Spleen (tissue), 11 donors: ENCODE results near the gene EPB41L4A. TPM values are rescaled to one million over a fixed set of nuclear protein-coding genes. Genes with fewer than 3 reads are reported as not detected.

Experiments
- DNase-seq: peaks from one replicate; pipeline ENCODE4 v3.0.0-alpha.2; 2020
- H3K27ac ChIP-seq, 8 donors: fragments of 200-600 bp; sonication (generic) in 7 of 8; 1 replicate in 4 of 8; 2 replicates in 4 of 8; pipeline versions ENCODE4 v1.5.0 to v1.8.0; 2016 to 2021; ENCODE audit warnings: inconsistent platforms in 4 of 8, mild to moderate bottlenecking in 4 of 8, moderate library complexity in 1 of 8
- H3K27me3 ChIP-seq, 7 donors: fragments of 200-600 bp; sonication (generic) in 6 of 7; replicated peaks in 1 of 7; 1 replicate in 4 of 7; 2 replicates in 3 of 7; pipeline versions ENCODE4 v1.5.0 to v1.8.0; 2016 to 2021; ENCODE audit warnings: inconsistent platforms in 3 of 7, mild to moderate bottlenecking in 1 of 7
- H3K36me3 ChIP-seq, 6 donors: fragments of 200-600 bp; sonication (generic) in 5 of 6; 1 replicate in 4 of 6; 2 replicates in 2 of 6; pipeline versions ENCODE4 v1.5.0 to v1.8.0; 2016 to 2021; ENCODE audit warnings: inconsistent platforms in 2 of 6
- H3K4me1 ChIP-seq, 6 donors: fragments of 200-600 bp; sonication (generic) in 5 of 6; 1 replicate in 3 of 6; 2 replicates in 3 of 6; pipeline versions ENCODE4 v1.5.0 to v1.8.0; 2016 to 2021; ENCODE audit warnings: inconsistent platforms in 3 of 6
- H3K4me3 ChIP-seq, 8 donors: fragments of 200-600 bp; sonication (generic) in 7 of 8; 1 replicate in 4 of 8; 2 replicates in 4 of 8; pipeline versions ENCODE4 v1.5.0 to v1.8.0; 2016 to 2021; ENCODE audit warnings: inconsistent platforms in 4 of 8, mild to moderate bottlenecking in 4 of 8, moderate library complexity in 2 of 8
- H3K9me3 ChIP-seq, 8 donors: fragments of 200-600 bp; sonication (generic) in 7 of 8; 1 replicate in 4 of 8; 2 replicates in 4 of 8; pipeline versions ENCODE4 v1.5.0 to v1.8.0; 2016 to 2021; ENCODE audit warnings: inconsistent platforms in 4 of 8
- CTCF ChIP-seq, 11 experiments: fragments of 200-600 bp in 7 of 11; fragments of 450-650 bp in 4 of 11; sonication (generic) in 4 of 11; IDR thresholded peaks in 8 of 11; conservative IDR thresholded peaks in 3 of 11; 1 replicate in 7 of 11; 2 replicates in 4 of 11; pipeline versions ENCODE4 v1.4.0 to v1.8.0; 2016 to 2021; ENCODE audit warnings: antibody characterized with exemption in 11 of 11, inconsistent platforms in 4 of 11, mild to moderate bottlenecking in 1 of 11
- POLR2A ChIP-seq, 3 donors: fragments of 450-650 bp; IDR thresholded peaks; one replicate each; pipeline ENCODE4 v1.5.1; 2017; ENCODE audit warnings: antibody characterized with exemption in 3 of 3, mild to moderate bottlenecking in 1 of 3
- POLR2AphosphoS5 ChIP-seq, 3 donors: sonication (generic); formaldehyde crosslinking; IDR thresholded peaks; one replicate each; pipeline ENCODE4 v1.5.1; 2017; ENCODE audit warnings: antibody characterized with exemption in 3 of 3
- WGBS, 5 donors: extraction: QIAGEN DNeasy Blood & Tissue Kit in 3 of 5; methylation state at CpG; one replicate each; pipeline versions ENCODE4 v1.1.5 to v1.1.7; 2013 to 2018; 5-methylcytosine and 5-hydroxymethylcytosine counted together
- intact Hi-C: fragments of 100-400 bp; cut with DNase I; formaldehyde crosslinking; loops from one replicate; pipeline ENCODE4 v1.15.0; 2023; ENCODE audit warnings: low total_unique reads
- polyA plus RNA-seq, 3 donors: library from polyadenylated mRNA; stranded (reverse); fragments of 200-250 nt; gene quantifications; one replicate each; pipeline ENCODE4 v1.2.1, GENCODE V29; 2013
- total RNA-seq, 7 donors: library from RNA; depleted of rRNA in 3 of 7; stranded (reverse); fragments of >200 nt in 3 of 7; fragmentation: NEBNext Ultra II Directional in 4 of 7; extraction: Animal tissue kit (Norgen Biotek cat#: 25700) in 4 of 7; gene quantifications; one replicate each; pipeline versions ENCODE4 v1.1.0 to v1.2.1, GENCODE V29; 2016 to 2021
- donor health status: healthy with polysubstance abuse.
- donor health status: DM: no; HTN: no; CAD: no; lungs with moderate emphysema.
- donor health status: DM: no; HTN: no; CAD: no.
- donor health status: Bipolar disorder and iron deficiency.
- donor health status: healthy.
- donor health status: DM: no; HTN: no; CAD: no.
- donor health status: DM: yes; HTN: yes; CAD: no.

The EPB41L4A gene
- total and polyA plus RNA-seq, 10 donors = 1.4 to 28.1 (median 12.2) TPM

GRCh38 chr5:112283943-112284929 lies 134.8 kb downstream of the EPB41L4A start:
- Histone ChIP-seq H3K27me3 (no peaks in the 10 kb centered on the region), H3K4me1 (no peaks in the 10 kb centered on the region), H3K36me3 (no peaks in the 10 kb centered on the region), H3K9me3 (no peaks in the 10 kb centered on the region), H3K27ac (no peak overlapping the region), H3K4me3 (no peak overlapping the region)
- WGBS, 5 donors = 68 to 78% (median 73%) methylated on average over 5 of the region's 5 CpGs
- no peak for TF ChIP-seq CTCF (IDR thresholded peaks at IDR 0.05 in 8 of 11, conservative IDR thresholded peaks at IDR 0.05 in 3 of 11)
- no peak for TF ChIP-seq POLR2A (IDR thresholded peaks at IDR 0.05)
- no peak for TF ChIP-seq POLR2AphosphoS5 (IDR thresholded peaks at IDR 0.05)
- DNase-seq = no peak
- intact Hi-C loops = no loop called here

GRCh38 chr5:112283034-112283582 lies 136.0 kb downstream of the EPB41L4A start:
- DNase-seq = no peak
- intact Hi-C loops = no loop called here
- H3K4me1 ChIP-seq = no peaks in the 10 kb centered on the region
- H3K4me3 ChIP-seq = no peak overlapping the region
- no peaks in the 10 kb centered on the region for H3K9me3 ChIP-seq
- TF ChIP-seq POLR2A (IDR thresholded peaks at IDR 0.05) = no peak
- TF ChIP-seq POLR2AphosphoS5 (IDR thresholded peaks at IDR 0.05) = no peak
- TF ChIP-seq CTCF (IDR thresholded peaks at IDR 0.05 in 8 of 11, conservative IDR thresholded peaks at IDR 0.05 in 3 of 11) = no peak
- no peaks in the 10 kb centered on the region for H3K36me3 ChIP-seq
- H3K27me3 ChIP-seq = no peaks in the 10 kb centered on the region
- H3K27ac ChIP-seq = no peak overlapping the region
- WGBS, 5 donors = 75 to 86% (median 77%) methylated on average over 3 of the region's 3 CpGs

GRCh38 chr5:112279082-112279481 lies 140.0 kb downstream of the EPB41L4A start:
- no peak for DNase-seq
- WGBS, 5 donors = 60 to 90% (median 83%) methylated on average over 5 of the region's 5 CpGs
- no peak overlapping the region for H3K4me3 ChIP-seq
- no peak overlapping the region for H3K27ac ChIP-seq
- TF ChIP-seq CTCF (IDR thresholded peaks at IDR 0.05 in 8 of 11, conservative IDR thresholded peaks at IDR 0.05 in 3 of 11) = no peak
- no peak for TF ChIP-seq POLR2A (IDR thresholded peaks at IDR 0.05)
- TF ChIP-seq POLR2AphosphoS5 (IDR thresholded peaks at IDR 0.05) = no peak
- H3K36me3 ChIP-seq = no peaks in the 10 kb centered on the region
- no peaks in the 10 kb centered on the region for H3K27me3 ChIP-seq
- intact Hi-C loops = no loop called here
- no peaks in the 10 kb centered on the region for H3K9me3 ChIP-seq
- no peaks in the 10 kb centered on the region for H3K4me1 ChIP-seq

GRCh38 chr5:112276991-112277390 lies 142.1 kb downstream of the EPB41L4A start:
- intact Hi-C loops = no loop called here
- H3K9me3 ChIP-seq = no peaks in the 10 kb centered on the region
- no peaks in the 10 kb centered on the region for H3K4me1 ChIP-seq
- WGBS, 5 donors = 61 to 79% (median 75%) methylated on average over 4 of the region's 4 CpGs
- H3K4me3 ChIP-seq = no peak overlapping the region
- TF ChIP-seq POLR2A (IDR thresholded peaks at IDR 0.05) (no peak), CTCF (IDR thresholded peaks at IDR 0.05 in 8 of 11, conservative IDR thresholded peaks at IDR 0.05 in 3 of 11) (no peak), POLR2AphosphoS5 (IDR thresholded peaks at IDR 0.05) (no peak)
- H3K36me3 ChIP-seq = no peaks in the 10 kb centered on the region
- H3K27ac ChIP-seq = no peak overlapping the region
- DNase-seq = no peak
- H3K27me3 ChIP-seq = no peaks in the 10 kb centered on the region
